ENCODE data around the gene GSAP.

Gene GSAP

GRCh38 chr7:77362905-77363304 is 53.2 kb downstream of the GSAP start:
- H3K4me2 ChIP-seq (ENCODE audit: low read length) = no peak overlapping the region
- H2AFZ ChIP-seq = no peak overlapping the region
- H3K36me3 ChIP-seq (ENCODE audit: control insufficient read depth, insufficient read depth, low read length) = no peaks in the 10 kb centered on the region
- no peak for TF ChIP-seq CTCF (IDR thresholded peaks at IDR 0.05)
- H3K27ac ChIP-seq = no peak overlapping the region
- H3K9ac ChIP-seq = no peak overlapping the region
- H3K9me3 ChIP-seq (ENCODE audit: control insufficient read depth, low read length) = no peaks in the 10 kb centered on the region
- peaks cover 6% of the 10 kb centered on the region for H3K4me1 ChIP-seq
- H3K27me3 ChIP-seq (ENCODE audit: control insufficient read depth, insufficient read depth, low read length) = no peaks in the 10 kb centered on the region
- no peak overlapping the region for H3K4me3 ChIP-seq (ENCODE audit: low read depth, low read length)
- no peaks in the 10 kb centered on the region for H3K79me2 ChIP-seq

GRCh38 chr7:77360969-77361368 is 55.2 kb downstream of the GSAP start:
- Histone ChIP-seq H3K27ac (no peak overlapping the region), H3K27me3 (ENCODE audit: control insufficient read depth, insufficient read depth, low read length) (no peaks in the 10 kb centered on the region), H2AFZ (no peak overlapping the region), H3K36me3 (ENCODE audit: control insufficient read depth, insufficient read depth, low read length) (no peaks in the 10 kb centered on the region), H3K4me1 (peaks cover 6% of the 10 kb centered on the region), H3K4me2 (ENCODE audit: low read length) (no peak overlapping the region), H3K4me3 (ENCODE audit: low read depth, low read length) (no peak overlapping the region), H3K79me2 (no peaks in the 10 kb centered on the region), H3K9me3 (ENCODE audit: control insufficient read depth, low read length) (no peaks in the 10 kb centered on the region), H3K9ac (no peak overlapping the region)
- TF ChIP-seq CTCF (IDR thresholded peaks at IDR 0.05) = no peak

- no peak overlapping the region for H3K27ac ChIP-seq
- no peak overlapping the region for H3K9ac ChIP-seq
- H3K9me3 ChIP-seq (ENCODE audit: control insufficient read depth, low read length) = no peaks in the 10 kb centered on the region
- no peak for TF ChIP-seq CTCF (IDR thresholded peaks at IDR 0.05)
- no peaks in the 10 kb centered on the region for H3K36me3 ChIP-seq (ENCODE audit: control insufficient read depth, insufficient read depth, low read length)
- no peak overlapping the region for H2AFZ ChIP-seq
- H3K4me2 ChIP-seq (ENCODE audit: low read length) = no peak overlapping the region
- H3K4me1 ChIP-seq = peaks cover 6% of the 10 kb centered on the region
- H3K4me3 ChIP-seq (ENCODE audit: low read depth, low read length) = no peak overlapping the region
- no peaks in the 10 kb centered on the region for H3K27me3 ChIP-seq (ENCODE audit: control insufficient read depth, insufficient read depth, low read length)
- no peaks in the 10 kb centered on the region for H3K79me2 ChIP-seq
Observed at GRCh38 chr7:77360104-77360503, 56.0 kb downstream of the GSAP start.

- no peaks in the 10 kb centered on the region for H3K79me2 ChIP-seq
- H3K9ac ChIP-seq = no peak overlapping the region
- TF ChIP-seq CTCF (IDR thresholded peaks at IDR 0.05) = no peak
- H3K36me3 ChIP-seq (ENCODE audit: control insufficient read depth, insufficient read depth, low read length) = no peaks in the 10 kb centered on the region
- no peaks in the 10 kb centered on the region for H3K9me3 ChIP-seq (ENCODE audit: control insufficient read depth, low read length)
- H3K4me2 ChIP-seq (ENCODE audit: low read length) = peak overlapping the region; percentile 7
- no peak overlapping the region for H2AFZ ChIP-seq
- no peak overlapping the region for H3K27ac ChIP-seq
- no peak overlapping the region for H3K4me3 ChIP-seq (ENCODE audit: low read depth, low read length)
- H3K4me1 ChIP-seq = peaks cover 6% of the 10 kb centered on the region
- H3K27me3 ChIP-seq (ENCODE audit: control insufficient read depth, insufficient read depth, low read length) = no peaks in the 10 kb centered on the region
Observed at GRCh38 chr7:77359599-77359998, 56.5 kb downstream of the GSAP start.

GRCh38 chr7:77354914-77355313 is 61.2 kb downstream of the GSAP start:
- H3K36me3 ChIP-seq (ENCODE audit: control insufficient read depth, insufficient read depth, low read length) = no peaks in the 10 kb centered on the region

More at GRCh38 chr7:77354914-77355313, 61.2 kb downstream of the GSAP start:
- peaks cover under 1% of the 10 kb centered on the region for H3K4me1 ChIP-seq
- H3K27me3 ChIP-seq (ENCODE audit: control insufficient read depth, insufficient read depth, low read length) = no peaks in the 10 kb centered on the region
- H3K9ac ChIP-seq = no peak overlapping the region
- TF ChIP-seq CTCF (IDR thresholded peaks at IDR 0.05) = no peak
- no peak overlapping the region for H3K4me2 ChIP-seq (ENCODE audit: low read length)
- no peak overlapping the region for H3K4me3 ChIP-seq (ENCODE audit: low read depth, low read length)
- H3K27ac ChIP-seq = no peak overlapping the region
- H3K9me3 ChIP-seq (ENCODE audit: control insufficient read depth, low read length) = no peaks in the 10 kb centered on the region
- H3K79me2 ChIP-seq = no peaks in the 10 kb centered on the region
- no peak overlapping the region for H2AFZ ChIP-seq

Measured in parathyroid adenoma (tissue), 2 donors.